GM12891 (cell line): ENCODE measurements around the gene RIOX2.

Experiments
- DNase-seq: peaks from one replicate; pipeline ENCODE4 v3.0.0; 2011; ENCODE audit warnings: low spot score; ENCODE audit not compliant: insufficient read length
- FAIRE-seq: peaks from 2 replicates; lab custom pipeline; 2011; peaks lifted over from hg19 to GRCh38; lab: Jason Lieb, UNC
- PAX5 ChIP-seq: IDR thresholded peaks from 2 replicates; pipeline ENCODE4 v1.6.1; 2011; ENCODE audit warnings: low read length, moderate library complexity, mild to moderate bottlenecking; ENCODE audit not compliant: insufficient read depth, severe bottlenecking
- POLR2A ChIP-seq: IDR thresholded peaks from 2 replicates; pipeline ENCODE4 v1.6.1; 2011; ENCODE audit warnings: low read depth, low read length, control low read depth
- POLR2AphosphoS5 ChIP-seq: IDR thresholded peaks from 2 replicates; pipeline ENCODE4 v1.6.1; 2011; ENCODE audit warnings: low read depth, low read length, control low read depth
- POU2F2 ChIP-seq: IDR thresholded peaks from 2 replicates; pipeline ENCODE4 v1.6.1; 2011; ENCODE audit warnings: low read depth, mild to moderate bottlenecking, control low read depth, low read length, moderate library complexity
- SPI1 ChIP-seq: IDR thresholded peaks from 2 replicates; pipeline ENCODE4 v1.6.1; 2011; ENCODE audit warnings: low read depth, low read length, control low read depth
- TAF1 ChIP-seq: IDR thresholded peaks from 2 replicates; pipeline ENCODE4 v1.6.1; 2011; ENCODE audit warnings: low read depth, low read length, control low read depth

The RIOX2 gene

GRCh38 chr3:97940034-97940433 lies 32.2 kb downstream of the RIOX2 start:
- TF ChIP-seq PAX5 (no peak), TAF1 (no peak), POU2F2 (no peak), SPI1 (no peak), POLR2AphosphoS5 (no peak), POLR2A (no peak)
- FAIRE-seq (no peak), DNase-seq (no peak)

GRCh38 chr3:97939401-97939800 lies 32.8 kb downstream of the RIOX2 start:
- FAIRE-seq (no peak), DNase-seq (no peak)
- TF ChIP-seq TAF1 (no peak), POLR2A (no peak), POU2F2 (no peak), POLR2AphosphoS5 (no peak), PAX5 (no peak), SPI1 (no peak)

GRCh38 chr3:97938444-97938843 lies 33.8 kb downstream of the RIOX2 start:
- peak; percentile 26 for FAIRE-seq
- TF ChIP-seq SPI1 = no peak
- TF ChIP-seq TAF1 = no peak
- TF ChIP-seq PAX5 = no peak
- TF ChIP-seq POU2F2 = no peak
- TF ChIP-seq POLR2AphosphoS5 = no peak
- TF ChIP-seq POLR2A = no peak
- DNase-seq = no peak

GRCh38 chr3:97937205-97937604 lies 35.0 kb downstream of the RIOX2 start:
- TF ChIP-seq TAF1 (no peak), SPI1 (no peak)
- DNase-seq (no peak), FAIRE-seq (no peak)

GRCh38 chr3:97935842-97936241 lies 36.4 kb downstream of the RIOX2 start:
- DNase-seq (no peak), FAIRE-seq (no peak)
- TF ChIP-seq POLR2AphosphoS5 (no peak), POLR2A (no peak), SPI1 (no peak), PAX5 (no peak), TAF1 (no peak), POU2F2 (no peak)

- TF ChIP-seq POU2F2 = no peak
- no peak for TF ChIP-seq SPI1
- TF ChIP-seq POLR2A = no peak
- no peak for TF ChIP-seq PAX5
- TF ChIP-seq TAF1 = no peak
- no peak for TF ChIP-seq POLR2AphosphoS5
- FAIRE-seq (no peak), DNase-seq (no peak)
Observed at GRCh38 chr3:97934980-97935695, 37.1 kb downstream of the RIOX2 start.

- FAIRE-seq (no peak), DNase-seq (no peak)
- TF ChIP-seq SPI1 (no peak), POLR2A (no peak), POU2F2 (no peak), PAX5 (no peak), TAF1 (no peak), POLR2AphosphoS5 (no peak)
Observed at GRCh38 chr3:97932387-97932801, 39.8 kb downstream of the RIOX2 start.

- DNase-seq (no peak), FAIRE-seq (no peak)
- TF ChIP-seq POU2F2 (no peak), PAX5 (no peak), POLR2AphosphoS5 (no peak), TAF1 (no peak), SPI1 (no peak), POLR2A (no peak)
Observed at GRCh38 chr3:97931218-97931617, 41.0 kb downstream of the RIOX2 start.

- no peak for FAIRE-seq
- TF ChIP-seq SPI1 (no peak), TAF1 (no peak), POLR2A (no peak), POU2F2 (no peak), PAX5 (no peak), POLR2AphosphoS5 (no peak)
- DNase-seq = no peak
Observed at GRCh38 chr3:97930018-97930417, 42.2 kb downstream of the RIOX2 start.

- FAIRE-seq = no peak
- TF ChIP-seq POLR2AphosphoS5 (no peak), POU2F2 (no peak), SPI1 (no peak), POLR2A (no peak), TAF1 (no peak), PAX5 (no peak)
- no peak for DNase-seq
Observed at GRCh38 chr3:97928986-97929385, 43.2 kb downstream of the RIOX2 start.
